Activated T-helper 1 cell treated with anti-CD3 and anti-CD28 coated beads, Interleukin-2, amount 50 U/mL, for 16 hours (primary cell): ENCODE measurements around the gene CHST7.
"Not testable (repeated sequence)": the region's sequence is repeated elsewhere in the genome, so short reads cannot be mapped to it uniquely, and the experiment has no call there.

ENCODE experiments used
- DNase-seq, 2 donors: peaks; one replicate each; pipeline ENCODE4 v3.0.0-alpha.2; 2020; ENCODE audit warnings: low read depth in 1 of 2, low spot score in 1 of 2

Gene CHST7

GRCh38 chrX:46573331-46573891 lies at the start of gene CHST7:
TSS of gene CHST7 (plus strand) at chrX:46573765. CDS start at chrX:46573932, 167 bp downstream.
- peak; percentile 9 to 41 for DNase-seq

GRCh38 chrX:46528640-46529039 lies 44.9 kb upstream of the CHST7 start:
- not testable (repeated sequence) for DNase-seq

- not testable (repeated sequence) for DNase-seq
Observed at GRCh38 chrX:46529740-46530403, 43.7 kb upstream of the CHST7 start.

GRCh38 chrX:46530404-46530908 lies 43.1 kb upstream of the CHST7 start:
- DNase-seq = not testable (repeated sequence)

- DNase-seq = no peak
Observed at GRCh38 chrX:46531442-46531841, 42.1 kb upstream of the CHST7 start.

- DNase-seq = no peak
Observed at GRCh38 chrX:46543441-46543840, 30.1 kb upstream of the CHST7 start.

GRCh38 chrX:46544527-46544926 lies 29.0 kb upstream of the CHST7 start:
- not testable (repeated sequence) for DNase-seq

GRCh38 chrX:46545111-46546005 lies 28.2 kb upstream of the CHST7 start, which contains the start of gene ZNF674:
TSS of gene ZNF674 (minus strand) at chrX:46545421. CDS start at chrX:46542087, 3,334 bp downstream.
- DNase-seq = peak; percentile 79 to 87

- no peak for DNase-seq
Observed at GRCh38 chrX:46547857-46548256, 25.7 kb upstream of the CHST7 start.

- DNase-seq = no peak
Observed at GRCh38 chrX:46549914-46550313, 23.7 kb upstream of the CHST7 start.

GRCh38 chrX:46551494-46552128 lies 22.0 kb upstream of the CHST7 start:
- no peak for DNase-seq

- DNase-seq = no peak
Observed at GRCh38 chrX:46553935-46554334, 19.6 kb upstream of the CHST7 start.

- DNase-seq = no peak
Observed at GRCh38 chrX:46554942-46555341, 18.6 kb upstream of the CHST7 start.

GRCh38 chrX:46559062-46559461 lies 14.5 kb upstream of the CHST7 start:
- no peak for DNase-seq

GRCh38 chrX:46561824-46562657 lies 11.5 kb upstream of the CHST7 start:
- no peak for DNase-seq

- DNase-seq = no peak
Observed at GRCh38 chrX:46567388-46567787, 6.2 kb upstream of the CHST7 start.

GRCh38 chrX:46569621-46570020 lies 3.9 kb upstream of the CHST7 start:
- DNase-seq = no peak

- DNase-seq = no peak
Observed at GRCh38 chrX:46571423-46572339, 1.9 kb upstream of the CHST7 start.

- DNase-seq = peak in 1 of 2 donors; percentile 15
Observed at GRCh38 chrX:46572340-46572936, 1.1 kb upstream of the CHST7 start.
